Endothelial cell of umbilical vein (primary cell): Measurements from ENCODE around the gene BAX. TPM values are rescaled to one million over a fixed set of nuclear protein-coding genes. Genes with fewer than 3 reads are reported as not detected.

Experiments
- BruUV-seq: library from RNA; stranded (reverse); fragments of 400-500 nt; replicated peaks from 2 replicates; lab custom pipeline; 2021; lab: Mats Ljungman, UMichigan
- CTCF ChIA-PET: fragments of 300-600, 350-600 bp; sonication (Branson Sonifier 250); formaldehyde crosslinking; loops from one replicate; lab custom pipeline; 2021; ENCODE audit warnings: antibody characterized with exemption, inconsistent platforms; lab: Charles Lee
- POLR2A ChIA-PET: fragments of 300-600, 350-600 bp; sonication (Branson Sonifier 250); formaldehyde crosslinking; loops from one replicate; lab custom pipeline; 2021; ENCODE audit warnings: antibody characterized with exemption, inconsistent platforms; lab: Charles Lee
- DNase-seq: peaks from one replicate; pipeline ENCODE4 v3.0.0-alpha.2; 2011; ENCODE audit warnings: low read depth, low spot score
- FAIRE-seq: peaks from 2 replicates; lab custom pipeline; 2011; peaks lifted over from hg19 to GRCh38; lab: Jason Lieb, UNC
- H2AFZ ChIP-seq: 2 replicates; pipeline ENCODE4 v1.6.0; 2012; ENCODE audit warnings: low read depth, low read length, control low read depth, inconsistent platforms
- H3K27ac ChIP-seq: 2 replicates; pipeline ENCODE4 v1.5.1; 2011; ENCODE audit warnings: low read depth, mild to moderate bottlenecking, control low read depth, low read length, moderate library complexity; ENCODE audit not compliant: insufficient read depth
- H3K27me3 ChIP-seq, 2 experiments: 2 replicates each; pipeline versions ENCODE4 v1.6.0 to v1.6.1; 2011; ENCODE audit warnings: low read length in 2 of 2, mixed read lengths in 1 of 2; ENCODE audit not compliant: control insufficient read depth in 2 of 2, insufficient read depth in 2 of 2
- H3K36me3 ChIP-seq, 2 experiments: 2 replicates in 1 of 2; 3 replicates in 1 of 2; pipeline ENCODE4 v1.5.1; 2011; ENCODE audit warnings: low read length in 2 of 2, mild to moderate bottlenecking in 1 of 2, moderate library complexity in 1 of 2; ENCODE audit not compliant: control insufficient read depth in 2 of 2, insufficient read depth in 2 of 2; ENCODE audit errors: extremely low read depth in 1 of 2
- H3K4me1 ChIP-seq: 3 replicates; pipeline ENCODE4 v1.5.1; 2011; ENCODE audit warnings: mild to moderate bottlenecking, low read length; ENCODE audit not compliant: control insufficient read depth, insufficient read depth; ENCODE audit errors: extremely low read depth
- H3K4me2 ChIP-seq: 2 replicates; pipeline ENCODE4 v1.6.1; 2011; ENCODE audit warnings: low read length, control low read depth, mixed read lengths; ENCODE audit not compliant: insufficient read depth
- H3K4me3 ChIP-seq, 3 experiments: fragments of 200-600 bp in 1 of 3; sonication (generic), shearing (Covaris generic) in 1 of 3; replicated peaks in 1 of 3; 2 replicates each; pipeline ENCODE4 v1.5.1; 2011 to 2016; ENCODE audit warnings: control low read depth in 3 of 3, low read length in 3 of 3, mild to moderate bottlenecking in 2 of 3, inconsistent platforms in 1 of 3, low read depth in 1 of 3, moderate library complexity in 1 of 3; ENCODE audit not compliant: insufficient read depth in 1 of 3
- H3K79me2 ChIP-seq: 2 replicates; pipeline ENCODE4 v1.6.0; 2012; ENCODE audit warnings: low read length, inconsistent platforms; ENCODE audit not compliant: control insufficient read depth, insufficient read depth
- H3K9ac ChIP-seq: replicated peaks from 2 replicates; pipeline ENCODE3; 2011; ENCODE audit warnings: low read length, control low read depth; ENCODE audit not compliant: insufficient read depth; ENCODE audit errors: extremely low read depth
- H3K9me1 ChIP-seq: replicated peaks from 3 replicates; pipeline ENCODE4 v1.6.0; 2011; ENCODE audit warnings: mild to moderate bottlenecking, low read length; ENCODE audit not compliant: control insufficient read depth, insufficient read depth; ENCODE audit errors: extremely low read depth
- H3K9me3 ChIP-seq: replicated peaks from 2 replicates; pipeline ENCODE4 v1.5.1; 2012; ENCODE audit warnings: low read length, inconsistent platforms; ENCODE audit not compliant: control insufficient read depth, insufficient read depth
- H4K20me1 ChIP-seq: replicated peaks from 2 replicates; pipeline ENCODE3; 2011; ENCODE audit warnings: mild to moderate bottlenecking, low read length; ENCODE audit not compliant: control insufficient read depth, insufficient read depth; ENCODE audit errors: extremely low read depth
- EZH2 ChIP-seq: IDR thresholded peaks from 2 replicates; pipeline ENCODE4 v1.6.1; 2012; ENCODE audit warnings: borderline replicate concordance, low read depth, mild to moderate bottlenecking, moderate library complexity, low read length, inconsistent platforms; ENCODE audit not compliant: severe bottlenecking
- JUN ChIP-seq: IDR thresholded peaks from 2 replicates; pipeline ENCODE4 v1.6.1; 2011; ENCODE audit warnings: borderline replicate concordance, low read depth; ENCODE audit not compliant: insufficient read length, insufficient read depth
- MYC ChIP-seq: IDR thresholded peaks from one replicate; pipeline ENCODE4 v1.6.1; 2011; ENCODE audit warnings: mild to moderate bottlenecking, low read depth, low read length
- POLR2A ChIP-seq: IDR thresholded peaks from 2 replicates; pipeline ENCODE4 v1.6.1; 2012; ENCODE audit warnings: low read depth, mild to moderate bottlenecking, control low read depth, low read length
- POLR2AphosphoS5 ChIP-seq: IDR thresholded peaks from 2 replicates; pipeline ENCODE4 v1.6.1; 2012; ENCODE audit warnings: low read depth, mild to moderate bottlenecking, control low read depth, low read length, moderate library complexity; ENCODE audit not compliant: insufficient read depth
- dilution Hi-C: fragments of 300-500 bp; cut with MboI; formaldehyde crosslinking; loops from one replicate; pipeline ENCODE4 v1.15.0; 2019; ENCODE audit warnings: low sequenced_read_pairs; ENCODE audit not compliant: extremely low pct_ligation_motif_present
- intact Hi-C: fragments of 100-400 bp; cut with micrococcal nuclease; formaldehyde crosslinking; loops from one replicate; pipeline ENCODE4 v1.10.0; 2022
- polyA plus RNA-seq, 4 experiments: library from polyadenylated mRNA; depleted of rRNA in 3 of 4; stranded (reverse) in 3 of 4; unstranded in 1 of 4; fragments of >200 nt; gene quantifications; 2 replicates each; pipeline versions ENCODE4 v1.2.1 to v1.2.3, GENCODE V29; 2011 to 2012; ENCODE audit warnings: missing spikeins in 1 of 4
- total RNA-seq: library from RNA; stranded (reverse); gene quantifications from 2 replicates; pipeline ENCODE4 v1.2.3, GENCODE V29; 2021
- TF ChIP-seq, protein P1 (sequence below), 2 donors: IDR thresholded peaks; 1 replicate in 1 of 2; 2 replicates in 1 of 2; pipeline ENCODE4 v1.5.1; 2011; ENCODE audit warnings: low read length in 2 of 2, mild to moderate bottlenecking in 2 of 2, moderate library complexity in 2 of 2, control low read depth in 1 of 2, inconsistent platforms in 1 of 2, low read depth in 1 of 2; ENCODE audit not compliant: insufficient read depth in 1 of 2; ENCODE audit errors: extremely low read depth in 1 of 2
- TF ChIP-seq, protein P2 (sequence below): IDR thresholded peaks from 2 replicates; pipeline ENCODE4 v1.6.1; 2011; ENCODE audit not compliant: insufficient read depth, insufficient read length

The BAX gene
- total and polyA plus RNA-seq, 2 donors (not counting 3 experiments of a cell fraction or from before 2014, with no cell fraction given): 267 to 283 TPM

DNA sequence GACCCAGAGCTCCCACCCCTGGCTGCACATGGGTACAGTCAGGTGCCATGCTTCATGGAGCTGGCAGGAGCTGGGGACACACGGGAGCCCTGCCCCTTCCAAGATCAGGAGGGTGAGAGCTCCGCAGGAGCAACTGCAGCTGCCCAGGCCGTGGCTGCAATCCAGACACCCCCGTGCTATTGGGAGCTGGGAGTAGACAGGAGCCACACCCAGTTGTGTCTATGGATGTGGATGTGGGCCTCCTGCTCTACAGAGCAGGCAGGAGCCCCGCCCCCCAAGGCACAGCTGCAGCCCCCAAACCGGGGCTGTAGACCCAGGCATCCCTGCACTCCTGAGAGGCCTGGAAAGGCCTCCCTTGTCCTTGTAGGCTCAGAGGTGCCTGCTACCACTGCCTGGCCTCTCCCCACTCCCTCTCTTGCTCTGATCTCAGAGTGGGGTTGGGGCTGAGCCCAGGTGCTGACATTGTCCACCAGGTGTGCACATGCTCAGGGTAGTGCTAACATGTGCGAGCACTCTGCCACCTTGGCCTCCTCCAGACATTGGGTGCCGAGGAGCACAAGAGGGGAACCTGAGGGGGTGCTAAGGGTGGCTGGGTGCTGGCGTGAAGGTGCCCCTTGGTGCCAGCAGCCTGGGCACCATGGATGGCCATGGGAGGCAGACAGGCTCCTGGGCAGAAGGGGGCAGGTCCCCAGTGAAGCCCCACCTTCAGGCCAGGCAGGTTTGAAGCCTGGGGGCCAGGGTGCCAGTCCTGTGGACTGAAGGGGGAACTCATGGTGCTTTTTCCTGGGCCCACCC is 8.0 kb upstream of the BAX start:
- H3K36me3 ChIP-seq: no peaks in the 10 kb centered on the region
- intact Hi-C loops (no loop called here), dilution Hi-C loops (no loop called here)
- H2AFZ ChIP-seq: no peak overlapping the region
- H3K9me1 ChIP-seq: no peaks in the 10 kb centered on the region
- no peak overlapping the region for H3K4me2 ChIP-seq
- FAIRE-seq: no peak
- no peaks in the 10 kb centered on the region for H3K79me2 ChIP-seq
- DNase-seq: no peak
- H4K20me1 ChIP-seq: no peaks in the 10 kb centered on the region
- peaks cover 5% of the 10 kb centered on the region for H3K4me1 ChIP-seq
- no peaks in the 10 kb centered on the region for H3K9me3 ChIP-seq
- TF ChIP-seq POLR2A (no peak), MYC (no peak), EZH2 (no peak), JUN (no peak), POLR2AphosphoS5 (no peak)
- TF ChIP-seq, protein P1, sequence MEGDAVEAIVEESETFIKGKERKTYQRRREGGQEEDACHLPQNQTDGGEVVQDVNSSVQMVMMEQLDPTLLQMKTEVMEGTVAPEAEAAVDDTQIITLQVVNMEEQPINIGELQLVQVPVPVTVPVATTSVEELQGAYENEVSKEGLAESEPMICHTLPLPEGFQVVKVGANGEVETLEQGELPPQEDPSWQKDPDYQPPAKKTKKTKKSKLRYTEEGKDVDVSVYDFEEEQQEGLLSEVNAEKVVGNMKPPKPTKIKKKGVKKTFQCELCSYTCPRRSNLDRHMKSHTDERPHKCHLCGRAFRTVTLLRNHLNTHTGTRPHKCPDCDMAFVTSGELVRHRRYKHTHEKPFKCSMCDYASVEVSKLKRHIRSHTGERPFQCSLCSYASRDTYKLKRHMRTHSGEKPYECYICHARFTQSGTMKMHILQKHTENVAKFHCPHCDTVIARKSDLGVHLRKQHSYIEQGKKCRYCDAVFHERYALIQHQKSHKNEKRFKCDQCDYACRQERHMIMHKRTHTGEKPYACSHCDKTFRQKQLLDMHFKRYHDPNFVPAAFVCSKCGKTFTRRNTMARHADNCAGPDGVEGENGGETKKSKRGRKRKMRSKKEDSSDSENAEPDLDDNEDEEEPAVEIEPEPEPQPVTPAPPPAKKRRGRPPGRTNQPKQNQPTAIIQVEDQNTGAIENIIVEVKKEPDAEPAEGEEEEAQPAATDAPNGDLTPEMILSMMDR (IDR thresholded peaks at IDR 0.05; ENCODE audit: extremely low read depth in 1 of 2, insufficient read depth in 1 of 2, low read depth in 1 of 2, low read length in 2 of 2): no peak
- TF ChIP-seq, protein P2, sequence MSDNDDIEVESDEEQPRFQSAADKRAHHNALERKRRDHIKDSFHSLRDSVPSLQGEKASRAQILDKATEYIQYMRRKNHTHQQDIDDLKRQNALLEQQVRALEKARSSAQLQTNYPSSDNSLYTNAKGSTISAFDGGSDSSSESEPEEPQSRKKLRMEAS: no peak
- no peaks in the 10 kb centered on the region for H3K27me3 ChIP-seq
- no TSS peak for BruUV-seq
- no peak overlapping the region for H3K9ac ChIP-seq
- no peak overlapping the region for H3K4me3 ChIP-seq
- ChIA-PET POLR2A (no interaction called here), CTCF (interaction anchor here (1.1 kb wide), 1 partner anchor 22 kb away, joined by 4 read pairs; no protein-coding TSS in a partner anchor)
- no peak overlapping the region for H3K27ac ChIP-seq
